KMS-11 (cell line): ENCODE measurements around the gene POLDIP3.
"Not testable (repeated sequence)": the region's sequence is repeated elsewhere in the genome, so short reads cannot be mapped to it uniquely, and the experiment has no call there.

Experiments used
- H2AFZ ChIP-seq: fragments of 200-600 bp; sonication (generic); 2 replicates; pipeline ENCODE4 v1.6.1; 2016; ENCODE audit warnings: antibody characterized with exemption, mixed run types, low read depth
- H3K27ac ChIP-seq: fragments of 200-600 bp; sonication (generic); 2 replicates; pipeline ENCODE4 v1.6.1; 2016; ENCODE audit warnings: mild to moderate bottlenecking, mixed run types
- H3K27me3 ChIP-seq: fragments of 200-600 bp; sonication (generic); 2 replicates; pipeline ENCODE4 v1.6.1; 2017; ENCODE audit warnings: mild to moderate bottlenecking, low read depth, mixed run types, moderate library complexity; ENCODE audit not compliant: insufficient read depth
- H3K36me3 ChIP-seq: fragments of 200-600 bp; sonication (generic); 2 replicates; pipeline ENCODE4 v1.6.1; 2017; ENCODE audit warnings: mild to moderate bottlenecking, mixed run types; ENCODE audit not compliant: insufficient read depth
- H3K4me1 ChIP-seq: fragments of 200-600 bp; sonication (generic); 2 replicates; pipeline ENCODE4 v1.6.1; 2016; ENCODE audit warnings: mild to moderate bottlenecking, low read depth, mixed run types; ENCODE audit not compliant: poor library complexity, severe bottlenecking
- H3K4me2 ChIP-seq: fragments of 200-600 bp; sonication (generic); 2 replicates; pipeline ENCODE4 v1.7.0; 2016; ENCODE audit warnings: mild to moderate bottlenecking, mixed run types
- H3K4me3 ChIP-seq: fragments of 200-600 bp; sonication (generic); IDR thresholded peaks from 2 replicates; pipeline ENCODE4 v1.6.1; 2017; ENCODE audit warnings: low read depth, low read length, mixed read lengths; ENCODE audit not compliant: insufficient read depth
- H3K79me2 ChIP-seq: fragments of 200-600 bp; sonication (generic); 2 replicates; pipeline ENCODE4 v1.6.1; 2016; ENCODE audit warnings: low read depth, mixed run types; ENCODE audit not compliant: insufficient read depth
- H3K9ac ChIP-seq: fragments of 200-600 bp; sonication (generic); 2 replicates; pipeline ENCODE4 v1.6.1; 2016; ENCODE audit warnings: mild to moderate bottlenecking, mixed run types
- H4K20me1 ChIP-seq: fragments of 200-600 bp; sonication (generic); 2 replicates; pipeline ENCODE4 v1.6.1; 2016; ENCODE audit warnings: mild to moderate bottlenecking, mixed run types; ENCODE audit not compliant: insufficient read depth
- TF ChIP-seq, protein P1 (sequence below): fragments of 200-600 bp; sonication (generic); conservative IDR thresholded peaks from 2 replicates; pipeline ENCODE4 v1.6.1; 2017; ENCODE audit warnings: low read depth, mild to moderate bottlenecking, antibody characterized with exemption, low read length, moderate library complexity, mixed read lengths

The POLDIP3 gene

DNA sequence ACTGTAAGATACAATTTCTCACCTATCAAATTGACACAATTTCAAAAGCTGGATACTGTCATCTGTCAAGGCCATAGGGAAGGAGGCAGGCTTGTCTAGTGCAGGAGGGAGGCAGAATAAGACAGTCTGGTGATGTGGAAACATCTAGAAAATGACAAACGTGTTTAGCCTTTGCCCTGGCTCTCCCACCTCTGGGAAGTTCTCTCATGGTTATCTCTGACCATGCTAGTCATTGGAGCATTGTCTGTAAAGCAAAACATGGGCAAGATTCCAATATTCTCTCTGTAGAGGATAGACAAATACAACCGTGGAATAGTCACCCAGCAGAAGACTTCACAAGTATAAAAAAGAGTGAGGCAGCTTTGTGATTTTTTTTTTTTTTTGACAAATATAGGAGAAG, 70.0 kb downstream of the POLDIP3 start:
- H3K4me3 ChIP-seq: no peak overlapping the region
- H3K27me3 ChIP-seq: peaks cover 75% of the 10 kb centered on the region
- H3K36me3 ChIP-seq: no peaks in the 10 kb centered on the region
- no peaks in the 10 kb centered on the region for H4K20me1 ChIP-seq
- H3K27ac ChIP-seq: no peak overlapping the region
- no peak overlapping the region for H3K4me2 ChIP-seq
- TF ChIP-seq, protein P1, sequence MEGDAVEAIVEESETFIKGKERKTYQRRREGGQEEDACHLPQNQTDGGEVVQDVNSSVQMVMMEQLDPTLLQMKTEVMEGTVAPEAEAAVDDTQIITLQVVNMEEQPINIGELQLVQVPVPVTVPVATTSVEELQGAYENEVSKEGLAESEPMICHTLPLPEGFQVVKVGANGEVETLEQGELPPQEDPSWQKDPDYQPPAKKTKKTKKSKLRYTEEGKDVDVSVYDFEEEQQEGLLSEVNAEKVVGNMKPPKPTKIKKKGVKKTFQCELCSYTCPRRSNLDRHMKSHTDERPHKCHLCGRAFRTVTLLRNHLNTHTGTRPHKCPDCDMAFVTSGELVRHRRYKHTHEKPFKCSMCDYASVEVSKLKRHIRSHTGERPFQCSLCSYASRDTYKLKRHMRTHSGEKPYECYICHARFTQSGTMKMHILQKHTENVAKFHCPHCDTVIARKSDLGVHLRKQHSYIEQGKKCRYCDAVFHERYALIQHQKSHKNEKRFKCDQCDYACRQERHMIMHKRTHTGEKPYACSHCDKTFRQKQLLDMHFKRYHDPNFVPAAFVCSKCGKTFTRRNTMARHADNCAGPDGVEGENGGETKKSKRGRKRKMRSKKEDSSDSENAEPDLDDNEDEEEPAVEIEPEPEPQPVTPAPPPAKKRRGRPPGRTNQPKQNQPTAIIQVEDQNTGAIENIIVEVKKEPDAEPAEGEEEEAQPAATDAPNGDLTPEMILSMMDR: no peak
- no peak overlapping the region for H2AFZ ChIP-seq
- no peak overlapping the region for H3K9ac ChIP-seq
- H3K4me1 ChIP-seq: peaks cover 2% of the 10 kb centered on the region
- H3K79me2 ChIP-seq: no peaks in the 10 kb centered on the region

DNA sequence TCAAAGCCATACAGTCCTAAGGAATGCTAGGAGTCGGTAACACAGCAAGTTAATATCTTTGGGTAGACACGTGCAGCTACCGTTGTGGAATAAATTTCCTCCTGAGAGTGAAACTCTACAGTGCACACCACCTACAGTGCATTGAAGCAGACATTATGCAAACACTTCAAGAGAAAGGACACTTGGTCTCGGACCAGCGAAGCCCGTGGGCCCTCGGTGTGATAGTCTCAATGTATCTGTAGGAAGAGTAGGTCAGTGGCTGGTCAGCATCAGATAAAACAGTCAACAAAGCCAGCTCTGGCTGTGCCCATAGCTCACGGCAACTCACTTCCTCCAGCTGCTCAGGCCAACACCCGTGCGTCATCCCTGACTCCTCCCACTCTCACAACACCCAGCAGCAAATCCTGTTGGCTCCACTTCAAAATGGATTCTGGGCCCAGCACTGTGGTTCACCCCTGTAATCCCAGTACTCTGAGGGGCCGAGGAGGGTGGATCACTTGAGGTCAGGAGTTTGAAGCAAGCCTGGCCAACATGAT, 75.4 kb downstream of the POLDIP3 start:
- H2AFZ ChIP-seq, H3K9ac ChIP-seq, H3K27ac ChIP-seq, H4K20me1 ChIP-seq, H3K36me3 ChIP-seq, H3K79me2 ChIP-seq, H3K4me3 ChIP-seq: not testable (repeated sequence)
- Histone ChIP-seq H3K4me1 (peaks cover 28% of the 10 kb centered on the region), H3K4me2 (peak overlapping the region; percentile 33), H3K27me3 (peaks cover 68% of the 10 kb centered on the region)

GRCh38 chr22:42537199-42537831, 77.4 kb downstream of the POLDIP3 start:
- H3K9ac ChIP-seq, H3K27ac ChIP-seq, H3K4me3 ChIP-seq, H2AFZ ChIP-seq, H4K20me1 ChIP-seq, H3K79me2 ChIP-seq, H3K36me3 ChIP-seq: not testable (repeated sequence)
- H3K4me2 ChIP-seq: peak overlapping the region; percentile 50
- peaks cover 62% of the 10 kb centered on the region for H3K27me3 ChIP-seq
- H3K4me1 ChIP-seq: peaks cover 45% of the 10 kb centered on the region

DNA sequence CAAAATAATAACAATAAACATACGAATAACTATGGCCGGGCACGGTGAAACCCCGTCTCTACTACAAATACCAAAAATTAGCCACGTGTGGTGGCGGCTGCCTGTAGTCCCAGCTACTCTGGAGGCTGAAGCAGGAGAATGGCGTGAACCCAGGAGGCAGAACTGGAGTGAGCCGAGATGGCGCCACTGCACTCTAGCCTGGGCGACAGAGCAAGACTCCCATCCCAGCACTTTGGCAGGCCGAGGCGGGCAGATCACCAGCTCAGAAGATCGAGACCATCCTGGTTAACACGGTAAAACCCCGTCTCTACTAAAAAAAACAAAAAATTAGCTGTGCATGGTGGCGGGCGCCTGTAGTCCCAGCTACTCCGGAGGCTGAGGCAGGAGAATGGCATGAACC, 78.0 kb downstream of the POLDIP3 start:
- not testable (repeated sequence) for H3K4me3 ChIP-seq, H3K79me2 ChIP-seq, H4K20me1 ChIP-seq, H3K36me3 ChIP-seq, H3K9ac ChIP-seq, H3K27ac ChIP-seq, H2AFZ ChIP-seq
- H3K4me1 ChIP-seq: peaks cover 49% of the 10 kb centered on the region
- peak overlapping the region; percentile 50 for H3K4me2 ChIP-seq
- H3K27me3 ChIP-seq: peaks cover 68% of the 10 kb centered on the region

GRCh38 chr22:42536166-42536565, 78.5 kb downstream of the POLDIP3 start:
- H4K20me1 ChIP-seq: no peaks in the 10 kb centered on the region
- peaks cover 68% of the 10 kb centered on the region for H3K27me3 ChIP-seq
- no peak overlapping the region for H3K4me3 ChIP-seq
- no peaks in the 10 kb centered on the region for H3K36me3 ChIP-seq
- H3K9ac ChIP-seq: no peak overlapping the region
- H3K27ac ChIP-seq: no peak overlapping the region
- peaks cover 49% of the 10 kb centered on the region for H3K4me1 ChIP-seq
- H3K4me2 ChIP-seq: no peak overlapping the region
- H3K79me2 ChIP-seq: no peaks in the 10 kb centered on the region
- no peak overlapping the region for H2AFZ ChIP-seq
- TF ChIP-seq, protein P1: no peak

DNA sequence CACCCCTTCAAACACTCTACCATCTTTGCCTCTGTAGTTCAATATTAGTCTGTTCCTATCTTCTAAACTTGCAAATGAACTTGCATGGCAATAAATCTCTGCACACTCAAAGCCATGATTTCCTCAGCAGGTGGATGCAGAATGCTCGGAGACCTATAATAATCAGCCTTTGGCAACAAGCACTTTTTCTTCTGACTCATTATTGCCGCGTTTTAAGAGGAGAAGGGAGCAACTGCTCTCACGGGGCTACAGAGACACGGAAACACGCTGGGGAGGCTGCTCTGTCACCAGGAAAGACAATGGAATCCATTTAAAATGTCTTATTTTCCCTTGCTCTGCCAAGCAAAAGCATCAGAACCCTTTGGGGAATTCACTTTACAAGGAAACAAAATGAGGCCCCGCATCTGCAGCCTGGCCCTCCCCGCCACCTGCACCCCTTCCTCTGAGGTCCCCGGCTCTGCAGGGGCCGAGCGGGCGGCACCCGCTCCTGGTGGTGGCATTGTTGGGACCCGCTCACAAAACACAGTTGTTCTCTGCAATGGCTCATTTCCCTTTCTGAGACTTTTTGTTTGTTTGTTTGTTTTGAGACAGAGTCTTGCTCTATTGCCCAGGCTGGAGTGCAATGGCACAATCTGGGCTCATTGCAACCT, 79.5 kb downstream of the POLDIP3 start:
- H3K36me3 ChIP-seq, H3K27ac ChIP-seq, H3K4me3 ChIP-seq: not testable (repeated sequence)

More for the DNA sequence above, 79.5 kb downstream of the POLDIP3 start:
- not testable (repeated sequence) for H3K79me2 ChIP-seq, H3K9ac ChIP-seq, H2AFZ ChIP-seq, H3K4me2 ChIP-seq, H4K20me1 ChIP-seq
- peaks cover 69% of the 10 kb centered on the region for H3K27me3 ChIP-seq
- H3K4me1 ChIP-seq: peaks cover 49% of the 10 kb centered on the region
